GM19438 (cell line): ENCODE measurements around the gene UGDH.
"Not testable (repeated sequence)": the region's sequence is repeated elsewhere in the genome, so short reads cannot be mapped to it uniquely, and the experiment has no call there.

Experiments
- ATAC-seq: cut with Tn5 transposase; IDR thresholded peaks from one replicate; pipeline ENCODE4 v1.9.1; 2021; ENCODE audit warnings: low read depth; ENCODE audit not compliant: unreplicated experiment

UGDH gene

DNA sequence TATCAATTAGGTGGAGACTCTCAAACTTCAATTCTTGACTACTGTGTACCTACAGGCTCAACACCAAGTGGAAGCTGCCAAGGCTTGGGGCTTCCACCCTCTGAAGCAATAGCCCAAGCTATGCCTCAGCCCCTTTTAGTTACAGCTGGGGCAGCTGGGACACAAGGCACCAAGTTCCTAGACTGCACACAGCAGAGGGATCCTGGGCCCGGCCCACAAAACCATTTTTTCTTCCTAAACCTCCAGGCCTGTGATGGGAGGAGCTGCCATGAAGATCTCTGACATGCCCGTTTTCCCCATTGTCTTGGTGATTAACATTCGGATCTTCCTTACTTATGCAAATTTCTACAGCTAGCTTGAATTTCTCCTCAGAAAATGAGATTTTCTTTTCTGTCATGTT is 3.4 kb upstream of the UGDH start:
- no peak for ATAC-seq

DNA sequence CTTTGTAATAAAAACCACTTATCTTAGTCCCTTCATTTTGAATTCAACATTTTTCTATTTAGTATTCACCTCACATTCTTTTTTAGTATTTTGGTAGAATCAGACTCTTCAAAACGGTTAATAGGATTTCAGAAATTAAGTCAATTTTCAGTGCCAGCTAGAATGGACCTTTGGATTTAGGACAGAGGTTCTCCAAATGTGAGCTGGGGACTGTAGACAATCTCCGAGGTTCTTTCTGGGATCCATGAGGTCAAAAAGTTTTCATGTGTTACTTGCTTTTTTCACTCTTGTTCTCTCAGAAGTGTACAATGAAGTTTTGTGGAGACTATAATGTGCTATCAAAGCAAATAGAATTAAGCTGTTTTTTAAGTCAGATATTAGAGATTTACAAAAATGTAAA is 2.3 kb upstream of the UGDH start:
- ATAC-seq = no peak

DNA sequence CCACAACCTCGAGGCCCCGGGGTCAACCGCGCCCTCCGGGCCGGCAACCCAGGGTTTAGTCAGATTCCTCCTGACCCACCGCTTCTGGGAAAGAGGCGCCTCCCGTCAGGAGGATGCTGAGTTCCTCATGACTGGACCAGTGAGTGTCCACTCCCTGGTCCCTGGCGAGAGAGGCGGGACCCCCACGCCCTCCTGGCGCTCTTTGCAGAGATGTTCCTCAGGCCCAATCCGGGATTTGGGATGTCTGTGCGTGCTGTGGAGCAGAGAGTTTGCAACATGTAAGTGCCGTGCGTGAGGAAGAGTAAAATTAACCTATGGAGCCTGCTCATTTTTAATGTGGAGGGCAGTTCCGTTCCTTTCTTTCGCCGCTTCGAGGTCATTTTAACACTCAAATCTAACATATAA is 824 bp upstream of the UGDH start:
- ATAC-seq = no peak

DNA sequence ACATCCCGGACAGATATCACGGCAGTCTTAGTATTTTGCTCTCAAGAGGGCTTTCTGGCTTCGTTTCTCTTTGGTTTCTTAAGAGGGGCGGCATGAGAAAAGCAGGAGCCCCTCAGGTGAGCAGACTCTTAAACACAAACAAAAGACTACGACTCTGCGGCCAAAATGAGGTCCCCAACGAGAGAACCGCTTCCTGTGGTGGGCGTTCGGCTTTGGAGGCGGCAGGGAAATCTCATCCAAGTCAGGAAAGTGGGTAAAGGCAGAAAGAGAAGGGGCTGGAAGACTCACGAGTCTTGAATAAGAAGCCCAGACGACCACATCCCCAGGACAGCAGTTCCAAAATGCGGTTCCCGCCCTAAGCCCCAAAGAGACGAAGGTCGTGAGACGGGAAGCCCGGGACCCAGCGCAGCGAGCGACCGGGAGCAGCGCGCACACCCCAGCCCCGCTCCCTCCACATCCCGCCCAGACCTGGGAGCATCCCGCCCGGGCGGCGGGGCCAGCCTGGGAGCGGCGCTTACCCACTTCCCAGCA is 409 bp downstream of the UGDH start:
- peak; percentile 21 for ATAC-seq

DNA sequence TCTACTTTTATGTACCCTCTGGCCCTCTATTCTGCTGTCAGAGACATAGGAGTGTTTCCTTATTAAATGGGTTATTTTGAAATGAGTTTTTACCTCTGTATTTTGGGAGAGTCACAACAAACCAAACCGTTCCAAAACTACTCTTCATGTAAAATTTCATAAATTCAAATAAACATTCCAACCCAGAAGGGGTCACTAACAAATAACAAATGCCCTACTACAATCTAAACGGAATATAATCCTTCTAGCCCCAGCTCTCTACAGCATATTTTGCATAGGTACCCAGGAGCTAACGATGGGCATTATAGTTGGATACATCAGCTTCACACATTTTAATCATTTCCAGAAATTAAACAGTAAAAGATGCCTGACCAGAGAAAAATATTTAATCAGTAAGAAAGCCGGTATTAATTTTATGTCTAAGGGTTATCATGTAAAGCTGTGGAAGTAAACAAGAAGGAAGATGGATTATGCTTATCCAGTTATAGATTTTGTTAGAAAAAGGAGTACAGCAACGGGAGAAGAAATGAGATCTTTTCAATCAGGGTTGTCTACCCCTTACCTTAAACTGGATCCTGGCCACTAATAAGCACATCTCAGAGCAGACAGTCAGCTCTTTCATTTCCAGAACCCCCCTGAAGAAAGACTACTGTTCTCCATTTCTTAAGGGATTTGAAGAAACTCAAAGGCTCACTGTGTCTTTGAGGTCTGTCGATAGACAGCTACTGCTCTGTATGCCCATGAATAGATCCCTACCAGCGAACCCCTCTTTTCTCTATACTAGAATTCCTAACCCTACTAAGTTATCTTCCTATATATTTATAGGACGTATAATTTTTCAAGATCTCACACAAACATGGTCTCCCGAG is 1.2 kb downstream of the UGDH start:
- ATAC-seq = no peak

DNA sequence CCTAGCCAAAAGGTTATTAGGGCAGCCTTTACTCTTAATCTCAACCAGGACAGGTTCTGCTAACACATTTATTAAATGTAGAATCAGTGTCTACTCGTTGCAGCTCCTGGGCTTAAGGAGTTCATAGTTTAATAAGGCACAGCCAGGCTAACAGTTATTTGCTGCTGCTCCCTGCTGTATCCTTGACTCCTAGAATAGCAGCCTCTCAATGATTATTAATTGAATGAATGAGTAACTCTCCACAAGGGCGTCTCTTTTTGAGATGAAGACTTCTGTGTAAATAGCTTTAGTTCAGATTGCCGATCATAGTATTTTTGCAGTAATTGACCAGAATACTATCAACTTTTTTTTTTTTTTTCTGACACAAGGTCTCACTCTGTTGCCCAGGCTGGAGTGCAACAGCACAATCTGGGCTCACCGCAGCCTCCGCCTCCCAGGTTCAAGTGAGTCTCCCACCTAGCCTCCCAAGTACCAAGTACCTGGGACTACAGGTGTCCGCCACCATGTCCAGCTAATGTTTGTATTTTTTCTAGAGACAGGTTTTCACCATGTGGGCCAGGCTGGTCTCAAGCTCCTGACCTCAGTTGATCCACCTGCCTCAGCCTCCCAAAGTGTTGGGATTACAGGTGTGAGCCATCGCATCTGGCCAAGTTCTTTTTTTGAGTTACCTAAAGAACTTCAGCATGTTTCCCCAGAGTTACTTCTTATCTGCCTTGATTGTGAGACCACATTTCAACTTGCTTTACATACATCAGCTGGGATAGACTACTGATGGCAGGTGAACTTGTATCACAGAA is 2.9 kb downstream of the UGDH start:
- no peak for ATAC-seq

DNA sequence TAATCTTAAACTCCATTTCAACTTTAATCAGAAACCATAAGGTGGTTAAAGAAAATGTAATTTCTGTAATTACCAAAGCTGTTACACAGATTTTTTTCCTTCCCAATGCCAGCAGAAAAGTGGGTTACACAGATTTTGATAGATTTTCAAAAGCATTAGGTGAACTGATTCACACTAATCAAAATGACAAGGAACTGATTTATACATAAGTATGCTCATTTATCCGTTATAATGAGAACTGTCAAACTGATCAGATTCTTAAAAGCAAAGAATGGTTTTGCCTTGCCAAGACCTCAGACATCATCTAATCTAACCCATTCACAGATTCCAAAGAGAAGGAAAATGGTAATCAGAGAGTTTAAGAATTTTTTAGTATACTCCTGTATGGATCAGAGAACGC is 5.2 kb downstream of the UGDH start:
- no peak for ATAC-seq

DNA sequence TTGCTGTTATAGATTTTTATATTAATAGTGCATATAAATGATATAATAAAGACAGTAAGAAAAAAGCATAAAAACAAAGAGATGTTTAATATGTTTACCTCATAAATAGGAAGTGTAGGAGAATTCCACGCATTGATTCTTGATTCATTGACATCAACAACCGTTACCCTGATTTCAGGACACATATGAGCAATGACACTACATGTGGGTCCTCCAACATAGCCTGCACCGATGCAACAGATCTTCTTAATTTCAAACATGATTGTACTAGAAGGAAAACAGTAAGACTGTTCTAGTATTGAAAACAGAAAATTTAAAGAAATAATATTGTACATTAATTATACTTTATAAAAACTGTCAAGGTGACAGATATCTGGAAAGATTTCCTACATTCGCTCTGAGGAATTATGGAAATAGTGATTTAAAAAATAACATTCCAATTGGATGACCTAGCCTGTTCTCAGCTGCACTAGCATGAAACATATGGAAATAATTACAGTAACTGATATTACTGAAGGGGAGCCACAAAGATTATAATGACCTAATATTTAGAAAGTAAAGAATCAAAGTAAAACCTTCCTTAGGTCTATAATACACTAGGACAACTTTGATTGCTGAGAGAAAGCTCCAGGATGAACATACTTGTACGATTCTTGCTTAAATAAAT is 5.9 kb downstream of the UGDH start:
- ATAC-seq = no peak

DNA sequence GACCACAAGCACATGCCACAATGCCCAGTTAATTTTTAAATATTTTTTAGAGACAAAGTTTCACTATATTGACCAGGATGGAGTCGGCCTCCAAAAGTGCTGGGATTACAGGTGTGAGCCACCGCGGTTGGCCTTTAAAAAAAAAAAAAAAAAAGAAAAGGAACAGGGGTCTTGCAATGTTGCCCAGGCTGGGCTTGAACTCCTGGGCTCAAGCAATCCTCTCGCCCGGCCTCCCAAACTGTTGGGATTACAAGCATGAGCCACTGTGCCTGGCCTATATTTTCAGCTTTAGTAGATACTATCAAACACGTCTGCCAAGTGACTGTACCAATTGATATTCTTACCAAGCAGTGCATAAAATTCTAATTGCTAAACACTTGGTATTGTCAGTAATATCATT is 8.8 kb downstream of the UGDH start:
- ATAC-seq = no peak

DNA sequence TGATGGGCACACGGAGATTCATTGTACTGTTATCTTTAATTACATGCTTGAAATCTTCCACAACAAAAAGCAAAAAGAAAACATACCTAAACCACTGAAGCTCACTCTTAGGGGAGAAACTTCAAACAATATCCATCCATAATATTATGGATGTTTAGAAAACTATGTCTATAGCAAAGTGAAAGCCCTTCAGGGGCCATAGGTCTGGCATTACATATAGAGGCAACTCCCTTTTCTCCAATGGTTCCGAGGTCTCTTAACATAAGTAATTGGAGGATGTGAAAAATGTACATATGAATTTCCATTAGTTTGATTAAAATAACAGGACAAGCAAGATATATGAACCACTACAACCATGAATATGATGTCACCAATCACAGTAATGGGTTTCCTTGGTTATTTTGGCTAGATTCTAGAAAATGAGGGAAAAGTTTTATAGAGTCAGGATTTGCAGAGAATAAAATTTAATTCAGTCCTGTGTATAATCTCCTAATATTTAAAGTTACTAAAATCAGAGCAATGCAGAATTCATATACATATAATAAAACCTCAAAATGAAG is 10.8 kb downstream of the UGDH start:
- no peak for ATAC-seq

DNA sequence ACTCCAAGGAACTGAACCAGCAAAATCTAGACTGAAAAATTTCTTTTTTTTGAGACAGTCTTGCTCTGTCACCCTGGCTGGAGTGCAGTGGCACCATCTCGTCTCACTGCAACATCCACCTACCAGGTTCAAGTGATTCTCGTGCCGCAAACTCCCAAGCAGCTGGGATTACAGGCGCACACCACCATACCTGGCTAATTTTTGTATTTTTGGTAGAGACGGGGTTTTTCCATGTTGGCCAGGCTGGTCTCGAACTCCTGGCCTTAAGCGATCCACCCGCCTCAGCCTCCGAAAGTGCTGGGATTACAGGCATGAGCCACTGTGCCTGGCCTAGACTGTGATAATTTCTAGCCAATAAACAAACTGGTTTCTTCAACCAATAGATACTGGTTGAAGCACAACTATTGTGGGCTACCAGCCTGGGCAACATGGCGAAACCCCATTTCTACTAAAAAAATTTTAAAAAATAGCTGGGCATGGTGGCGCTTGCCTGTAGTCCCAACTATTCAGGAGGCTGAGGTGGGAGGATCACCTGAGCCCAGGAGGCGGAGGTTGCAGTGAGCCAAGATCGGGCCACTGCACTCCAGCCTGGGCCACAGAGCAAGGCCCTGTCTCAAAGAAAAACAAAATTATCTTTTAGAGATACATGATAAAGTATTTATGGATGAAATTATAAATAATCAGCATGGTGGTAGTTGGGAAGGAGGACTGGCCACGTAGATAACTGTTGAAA is 11.4 kb downstream of the UGDH start:
- not testable (repeated sequence) for ATAC-seq

DNA sequence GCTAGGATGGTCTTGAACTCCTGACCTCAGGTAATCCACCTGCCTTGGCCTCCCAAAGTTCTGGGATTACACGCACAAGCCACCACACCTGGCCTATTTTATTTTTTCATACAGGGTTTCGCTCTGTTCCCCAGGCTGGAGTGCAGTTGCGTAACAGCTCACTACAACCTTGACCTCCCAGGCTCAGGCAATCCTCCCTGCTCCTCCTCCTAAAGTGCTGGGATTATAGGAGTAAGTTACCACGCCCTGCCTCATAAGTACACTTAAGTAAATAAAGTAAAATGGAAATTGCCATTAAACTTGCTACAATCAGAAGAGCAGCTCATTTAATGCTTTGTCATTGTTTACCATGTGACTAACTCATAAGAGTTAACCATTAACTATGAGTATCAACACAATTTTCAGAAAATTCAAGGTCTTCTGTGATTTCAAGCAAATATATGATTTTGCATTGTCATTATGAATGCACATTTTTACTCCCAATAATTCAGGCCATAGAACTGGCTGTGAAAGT is 12.3 kb downstream of the UGDH start:
- ATAC-seq = no peak

DNA sequence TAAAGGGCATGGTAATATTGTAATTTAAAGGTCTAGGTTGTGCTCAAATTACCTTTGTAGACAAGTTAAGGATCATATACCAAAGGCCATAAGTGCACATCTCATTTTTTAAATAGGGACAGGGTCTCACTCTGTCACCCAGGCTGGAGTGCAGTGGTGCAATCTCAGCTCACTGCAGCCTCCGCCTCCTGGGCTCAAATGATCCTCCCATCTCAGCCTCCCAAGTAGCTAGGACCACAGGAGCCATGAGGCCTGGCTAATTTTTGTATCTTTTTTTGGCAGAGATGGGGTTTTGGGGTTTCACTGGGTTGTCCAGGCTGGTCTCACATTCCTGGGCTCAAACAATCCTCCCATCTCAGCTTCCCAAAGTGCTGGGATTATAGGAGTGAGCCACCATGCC is 13.0 kb downstream of the UGDH start:
- not testable (repeated sequence) for ATAC-seq

DNA sequence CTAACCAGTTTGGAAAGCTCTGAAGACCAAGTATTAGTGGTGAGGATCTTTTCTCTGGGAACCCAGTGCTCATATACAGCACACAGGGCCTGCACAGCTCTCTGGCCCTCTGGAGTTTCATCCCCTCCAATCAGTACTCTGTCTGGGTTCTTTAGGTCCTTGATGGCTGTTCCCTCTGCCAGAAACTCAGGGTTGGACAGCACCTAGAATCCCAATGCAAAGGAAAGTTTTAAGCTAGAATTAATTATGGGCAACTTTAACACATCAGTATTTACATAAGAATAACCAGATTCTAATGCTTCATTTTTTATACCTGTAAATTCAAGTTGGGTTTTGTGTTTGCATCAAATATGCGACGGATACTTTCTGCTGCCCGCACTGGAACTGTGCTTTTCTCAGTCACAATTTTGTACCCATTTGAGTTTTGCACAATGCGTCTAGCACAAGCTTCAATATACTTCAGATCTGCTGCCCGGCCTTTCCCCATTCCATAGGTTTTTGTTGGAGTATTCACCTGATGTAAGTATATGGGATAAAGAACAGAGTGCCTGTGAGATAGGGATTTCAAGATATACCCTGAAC is 16.8 kb downstream of the UGDH start:
- no peak for ATAC-seq

DNA sequence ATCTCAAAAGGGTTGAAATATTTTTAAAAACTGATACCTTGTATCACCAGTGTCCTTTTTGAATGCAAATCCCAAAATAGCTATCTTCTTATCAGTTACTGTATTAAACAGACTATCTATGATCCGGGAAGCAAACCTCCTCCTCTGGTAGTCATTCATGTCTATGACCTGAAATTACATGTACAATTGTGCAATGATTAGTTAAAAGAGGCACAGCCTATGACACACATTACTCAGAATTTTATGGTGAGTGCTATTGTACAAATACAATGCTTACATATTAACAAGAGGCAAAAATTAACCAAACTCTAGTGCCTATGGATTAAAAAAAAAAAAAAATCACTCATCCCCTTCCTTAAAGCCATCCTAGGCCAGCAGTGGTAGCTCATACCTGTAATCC is 21.7 kb downstream of the UGDH start:
- no peak for ATAC-seq

DNA sequence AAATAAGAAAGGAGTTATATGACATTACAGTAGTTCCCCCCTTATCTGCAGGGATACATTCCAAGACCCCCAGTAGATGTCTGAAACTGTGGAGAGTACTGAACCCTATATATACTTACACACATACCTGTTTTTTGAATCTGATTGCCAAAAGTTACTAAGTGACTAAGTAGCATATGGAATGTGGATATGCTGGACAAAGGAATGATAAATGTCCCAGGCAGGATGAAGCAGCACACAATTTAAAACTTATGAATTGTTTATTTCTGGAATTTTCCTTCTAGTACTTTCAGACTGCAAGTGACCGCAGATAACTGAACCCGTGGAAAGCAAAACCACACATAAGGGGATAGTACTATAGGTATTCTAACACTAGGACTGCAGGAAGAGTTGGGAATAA is 22.7 kb downstream of the UGDH start:
- no peak for ATAC-seq

DNA sequence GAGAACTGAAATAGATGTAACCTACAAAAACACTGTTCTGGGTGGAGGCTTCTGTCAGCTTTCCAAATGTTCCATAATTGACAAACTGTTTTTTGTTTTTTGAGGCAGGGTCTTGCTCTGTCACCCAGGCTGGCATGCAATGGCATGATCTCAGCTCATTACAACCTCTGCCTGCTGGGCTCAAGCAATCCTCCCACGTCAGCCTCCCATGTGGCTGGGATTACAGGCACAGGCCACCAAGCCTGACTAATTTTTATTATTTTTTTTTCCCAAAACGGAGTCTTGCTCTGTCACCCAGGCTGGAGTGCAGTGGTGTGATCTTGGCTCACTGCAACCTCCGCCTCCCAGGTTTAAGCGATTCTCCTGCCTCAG is 24.6 kb downstream of the UGDH start:
- ATAC-seq = not testable (repeated sequence)

DNA sequence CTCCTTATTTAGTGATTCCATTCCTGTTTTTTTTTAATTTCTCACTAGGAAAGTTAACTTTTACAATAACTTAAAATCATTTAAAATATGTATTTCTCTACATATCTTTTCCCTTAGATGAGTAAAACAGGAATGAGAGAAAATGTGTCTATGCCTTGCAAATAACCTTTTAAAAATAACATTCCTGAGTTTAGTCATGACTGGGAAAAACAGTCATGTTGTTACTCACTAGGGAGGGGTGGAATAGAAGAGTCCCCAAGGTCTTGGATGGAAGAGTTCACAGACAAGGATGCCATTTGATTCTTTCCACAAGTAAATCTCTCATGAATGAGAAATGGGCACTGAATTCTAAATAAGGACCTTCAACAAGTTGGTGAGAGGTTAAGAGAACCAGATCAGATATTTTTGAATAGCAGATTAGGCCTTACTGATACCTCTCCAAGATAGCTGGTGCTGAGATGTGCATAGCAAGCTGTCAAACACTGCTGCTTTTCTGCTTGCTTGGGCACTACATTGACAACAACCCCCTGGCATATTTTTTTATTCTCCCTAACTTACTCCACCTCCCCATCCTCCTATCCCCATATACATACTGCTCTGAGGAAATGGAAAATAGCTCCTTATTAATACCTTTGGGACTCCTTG is 25.1 kb downstream of the UGDH start:
- ATAC-seq = no peak

DNA sequence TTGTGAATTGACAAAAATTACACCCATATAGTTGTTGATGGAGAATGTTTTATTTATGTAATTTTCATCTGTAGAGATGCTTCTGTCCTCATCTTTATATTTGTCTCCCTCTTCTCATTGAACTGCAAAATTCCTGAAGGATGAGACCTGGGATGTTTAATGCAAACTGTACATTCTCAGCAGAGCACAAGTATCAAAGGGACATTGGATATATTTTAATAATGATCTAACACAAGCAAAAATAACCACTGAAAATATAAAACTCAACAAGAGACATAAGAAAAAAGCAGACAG is 28.6 kb downstream of the UGDH start:
- ATAC-seq = no peak
